Measurements from ENCODE around the gene DOCK9. TPM values are rescaled to one million over a fixed set of nuclear protein-coding genes. Genes with fewer than 3 reads are reported as not detected.

The DOCK9 gene
- total and polyA plus RNA-seq, 4 donors, result 48.8 to 193 (median 133) TPM

DNA sequence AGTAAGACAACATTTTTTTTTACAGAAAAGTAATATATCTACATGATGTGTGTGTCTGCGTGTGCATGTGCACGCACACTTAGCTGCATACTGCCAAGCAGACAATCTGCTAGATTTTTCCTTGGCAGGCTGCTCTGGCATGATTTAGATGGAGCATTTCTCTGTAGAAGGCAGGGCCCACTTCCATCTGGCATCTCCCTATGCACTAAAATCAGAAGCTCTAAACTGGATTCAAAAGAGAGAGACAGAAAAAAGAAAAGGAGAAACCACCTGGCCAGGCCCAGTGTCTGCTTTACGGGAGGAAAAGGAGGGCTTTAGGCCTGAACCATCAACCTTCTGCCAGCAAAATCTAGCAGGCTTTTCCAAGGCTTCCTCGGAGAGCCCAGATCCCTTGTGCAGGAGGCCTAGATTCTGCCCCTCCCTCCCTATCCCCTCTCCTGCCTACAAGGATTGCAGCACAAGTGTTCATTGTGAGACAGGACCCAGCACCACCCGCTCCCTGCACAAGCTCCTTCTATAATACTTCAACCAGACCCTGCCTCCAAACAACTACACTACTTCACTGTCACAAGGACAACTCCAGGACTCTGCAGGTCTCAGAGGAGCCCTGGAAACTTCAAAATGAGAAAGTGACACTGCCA lies 99.3 kb downstream of the DOCK9 start:
- H3K9me3 ChIP-seq (ENCODE audit: control insufficient read depth in 4 of 4, insufficient read depth in 3 of 4, low read length in 3 of 4), result peaks cover 0 to 2% (median 0%) of the 10 kb centered on the region in 4 donors
- DNase-seq (peak in 2 of 3 donors; percentile 25 to 57), ATAC-seq (ENCODE audit: insufficient read depth, low FRiP score) (no peak)
- H3K9ac ChIP-seq (ENCODE audit: insufficient read depth in 1 of 2, low read length in 2 of 2), result no peak overlapping the region
- no peak overlapping the region for H3K27ac ChIP-seq (ENCODE audit: low read depth in 1 of 2, low read length in 1 of 2)
- no peak overlapping the region for H3K4me3 ChIP-seq
- H3K36me3 ChIP-seq (ENCODE audit: control insufficient read depth in 4 of 4, insufficient read depth in 4 of 4, low read length in 4 of 4), result peaks cover 0 to 43% (median 15%) of the 10 kb centered on the region in 4 donors
- WGBS, 2 donors, result 85 to 88% methylated on average over 5 of the region's 5 CpGs
- peaks cover 0 to 6% (median 0%) of the 10 kb centered on the region in 5 donors for H3K4me1 ChIP-seq (ENCODE audit: control insufficient read depth in 5 of 5, insufficient read depth in 5 of 5, low read length in 5 of 5)
- TF ChIP-seq, protein P1, sequence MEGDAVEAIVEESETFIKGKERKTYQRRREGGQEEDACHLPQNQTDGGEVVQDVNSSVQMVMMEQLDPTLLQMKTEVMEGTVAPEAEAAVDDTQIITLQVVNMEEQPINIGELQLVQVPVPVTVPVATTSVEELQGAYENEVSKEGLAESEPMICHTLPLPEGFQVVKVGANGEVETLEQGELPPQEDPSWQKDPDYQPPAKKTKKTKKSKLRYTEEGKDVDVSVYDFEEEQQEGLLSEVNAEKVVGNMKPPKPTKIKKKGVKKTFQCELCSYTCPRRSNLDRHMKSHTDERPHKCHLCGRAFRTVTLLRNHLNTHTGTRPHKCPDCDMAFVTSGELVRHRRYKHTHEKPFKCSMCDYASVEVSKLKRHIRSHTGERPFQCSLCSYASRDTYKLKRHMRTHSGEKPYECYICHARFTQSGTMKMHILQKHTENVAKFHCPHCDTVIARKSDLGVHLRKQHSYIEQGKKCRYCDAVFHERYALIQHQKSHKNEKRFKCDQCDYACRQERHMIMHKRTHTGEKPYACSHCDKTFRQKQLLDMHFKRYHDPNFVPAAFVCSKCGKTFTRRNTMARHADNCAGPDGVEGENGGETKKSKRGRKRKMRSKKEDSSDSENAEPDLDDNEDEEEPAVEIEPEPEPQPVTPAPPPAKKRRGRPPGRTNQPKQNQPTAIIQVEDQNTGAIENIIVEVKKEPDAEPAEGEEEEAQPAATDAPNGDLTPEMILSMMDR (IDR thresholded peaks at IDR 0.05; ENCODE audit: control extremely low read depth, extremely low read depth), result no peak
- H3K27me3 ChIP-seq (ENCODE audit: control insufficient read depth in 3 of 3, insufficient read depth in 3 of 3, low read length in 2 of 3), result no peaks in the 10 kb centered on the region

DNA sequence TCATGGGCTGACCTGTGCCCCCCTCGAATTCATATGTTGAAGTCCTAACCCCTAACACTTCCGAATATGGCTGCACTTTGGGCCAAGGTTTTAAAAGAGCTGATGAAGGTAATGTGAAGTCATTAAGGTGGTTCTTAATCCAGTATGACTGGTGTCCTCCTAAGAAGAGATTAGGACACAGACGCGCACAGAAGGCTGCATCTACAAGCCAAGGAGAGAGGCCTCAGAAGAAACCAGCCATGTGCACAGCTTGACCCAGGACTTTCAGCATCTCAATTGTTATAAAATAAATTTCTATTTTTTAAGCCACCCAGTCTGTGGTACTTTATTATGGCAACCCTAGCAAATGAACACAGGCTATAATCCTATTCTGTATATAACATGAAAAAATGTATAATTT lies 99.9 kb downstream of the DOCK9 start:
- Histone ChIP-seq H3K9ac (ENCODE audit: insufficient read depth in 1 of 2, low read length in 2 of 2) (no peak overlapping the region), H3K27ac (ENCODE audit: low read depth in 1 of 2, low read length in 1 of 2) (no peak overlapping the region), H3K9me3 (ENCODE audit: control insufficient read depth in 4 of 4, insufficient read depth in 3 of 4, low read length in 3 of 4) (peaks cover 0 to 9% (median 3%) of the 10 kb centered on the region in 4 donors), H3K36me3 (ENCODE audit: control insufficient read depth in 4 of 4, insufficient read depth in 4 of 4, low read length in 4 of 4) (peaks cover 2 to 46% (median 16%) of the 10 kb centered on the region in 4 donors), H3K4me3 (no peak overlapping the region), H3K4me1 (ENCODE audit: control insufficient read depth in 5 of 5, insufficient read depth in 5 of 5, low read length in 5 of 5) (peaks cover 0 to 6% (median 0%) of the 10 kb centered on the region in 5 donors), H3K27me3 (ENCODE audit: control insufficient read depth in 3 of 3, insufficient read depth in 3 of 3, low read length in 2 of 3) (no peaks in the 10 kb centered on the region)
- TF ChIP-seq, protein P1 (IDR thresholded peaks at IDR 0.05; ENCODE audit: control extremely low read depth, extremely low read depth), result no peak
- 93 to 94% methylated on average over 4 of the region's 4 CpGs for WGBS, 2 donors
- ATAC-seq (ENCODE audit: insufficient read depth, low FRiP score), result no peak
- DNase-seq, result no peak

DNA sequence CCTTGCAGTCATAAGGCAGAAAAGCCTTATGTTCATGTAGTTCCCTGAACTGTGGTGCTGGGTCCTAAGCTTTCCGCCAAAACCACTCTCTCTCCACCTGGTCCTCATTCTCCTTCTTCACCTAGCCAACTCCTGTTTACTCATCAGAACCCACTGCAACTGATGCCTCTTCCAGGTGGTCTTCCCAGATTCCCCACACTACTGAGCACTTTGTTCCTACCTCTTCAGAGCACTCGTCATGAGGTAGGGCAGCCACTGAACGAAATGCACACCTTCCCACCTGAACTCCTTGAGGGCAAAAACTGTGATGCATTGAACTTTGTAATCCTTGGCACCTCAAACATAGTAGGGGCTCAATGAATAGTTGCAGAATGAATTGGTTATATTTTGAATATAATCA lies 100.4 kb downstream of the DOCK9 start:
- DNase-seq, result no peak
- TF ChIP-seq, protein P1 (IDR thresholded peaks at IDR 0.05; ENCODE audit: control extremely low read depth, extremely low read depth), result no peak
- WGBS, 2 donors, result 98 to 99% methylated on average over 3 of the region's 3 CpGs
- Histone ChIP-seq H3K4me1 (ENCODE audit: control insufficient read depth in 5 of 5, insufficient read depth in 5 of 5, low read length in 5 of 5) (peaks cover 0 to 6% (median 0%) of the 10 kb centered on the region in 5 donors), H3K4me3 (no peak overlapping the region), H3K9ac (ENCODE audit: insufficient read depth in 1 of 2, low read length in 2 of 2) (no peak overlapping the region), H3K9me3 (ENCODE audit: control insufficient read depth in 4 of 4, insufficient read depth in 3 of 4, low read length in 3 of 4) (peaks cover 0 to 10% (median 3%) of the 10 kb centered on the region in 4 donors), H3K27ac (ENCODE audit: low read depth in 1 of 2, low read length in 1 of 2) (no peak overlapping the region), H3K27me3 (ENCODE audit: control insufficient read depth in 3 of 3, insufficient read depth in 3 of 3, low read length in 2 of 3) (no peaks in the 10 kb centered on the region), H3K36me3 (ENCODE audit: control insufficient read depth in 4 of 4, insufficient read depth in 4 of 4, low read length in 4 of 4) (peaks cover 2 to 46% (median 14%) of the 10 kb centered on the region in 4 donors)
- no peak for ATAC-seq (ENCODE audit: insufficient read depth, low FRiP score)

Data from lung (tissue), 12 donors.